ENCODE results near the gene ACYP2. TPM values are rescaled to one million over a fixed set of nuclear protein-coding genes. Genes with fewer than 3 reads are reported as not detected.

ACYP2 gene
- total and polyA plus RNA-seq, 12 donors, result 36.9 to 101 (median 53.1) TPM

- Histone ChIP-seq H3K9me3 (replicated peaks in 1 of 3) (no peaks in the 10 kb centered on the region), H3K27ac (no peak overlapping the region), H3K4me1 (replicated peaks in 1 of 2) (no peaks in the 10 kb centered on the region), H3K36me3 (replicated peaks in 1 of 2) (no peaks in the 10 kb centered on the region), H3K27me3 (no peaks in the 10 kb centered on the region), H3K4me3 (no peak overlapping the region)
- no peak for DNase-seq
- TF ChIP-seq POLR2A (IDR thresholded peaks at IDR 0.05), result no peak
- TF ChIP-seq, protein P1, sequence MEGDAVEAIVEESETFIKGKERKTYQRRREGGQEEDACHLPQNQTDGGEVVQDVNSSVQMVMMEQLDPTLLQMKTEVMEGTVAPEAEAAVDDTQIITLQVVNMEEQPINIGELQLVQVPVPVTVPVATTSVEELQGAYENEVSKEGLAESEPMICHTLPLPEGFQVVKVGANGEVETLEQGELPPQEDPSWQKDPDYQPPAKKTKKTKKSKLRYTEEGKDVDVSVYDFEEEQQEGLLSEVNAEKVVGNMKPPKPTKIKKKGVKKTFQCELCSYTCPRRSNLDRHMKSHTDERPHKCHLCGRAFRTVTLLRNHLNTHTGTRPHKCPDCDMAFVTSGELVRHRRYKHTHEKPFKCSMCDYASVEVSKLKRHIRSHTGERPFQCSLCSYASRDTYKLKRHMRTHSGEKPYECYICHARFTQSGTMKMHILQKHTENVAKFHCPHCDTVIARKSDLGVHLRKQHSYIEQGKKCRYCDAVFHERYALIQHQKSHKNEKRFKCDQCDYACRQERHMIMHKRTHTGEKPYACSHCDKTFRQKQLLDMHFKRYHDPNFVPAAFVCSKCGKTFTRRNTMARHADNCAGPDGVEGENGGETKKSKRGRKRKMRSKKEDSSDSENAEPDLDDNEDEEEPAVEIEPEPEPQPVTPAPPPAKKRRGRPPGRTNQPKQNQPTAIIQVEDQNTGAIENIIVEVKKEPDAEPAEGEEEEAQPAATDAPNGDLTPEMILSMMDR (IDR thresholded peaks at IDR 0.05), result no peak
- intact Hi-C loops (cut with DNase I), result no loop called here
Measured at GRCh38 chr2:54303631-54304030, 188.2 kb downstream of the ACYP2 start.

GRCh38 chr2:54306556-54306955, 191.1 kb downstream of the ACYP2 start:
- H3K4me1 ChIP-seq (replicated peaks in 1 of 2), result peaks cover 0 to 10% of the 10 kb centered on the region in 2 donors
- H3K27ac ChIP-seq, result no peak overlapping the region
- no peaks in the 10 kb centered on the region for H3K9me3 ChIP-seq (replicated peaks in 1 of 3)
- intact Hi-C loops (cut with DNase I), result no loop called here
- no peak for DNase-seq
- no peaks in the 10 kb centered on the region for H3K27me3 ChIP-seq
- no peaks in the 10 kb centered on the region for H3K36me3 ChIP-seq (replicated peaks in 1 of 2)
- TF ChIP-seq, protein P1 (IDR thresholded peaks at IDR 0.05), result no peak
- no peak for TF ChIP-seq POLR2A (IDR thresholded peaks at IDR 0.05)
- 85 to 94% (median 94%) methylated on average over 3 of the region's 3 CpGs for WGBS, 4 donors
- no peak overlapping the region for H3K4me3 ChIP-seq

DNA sequence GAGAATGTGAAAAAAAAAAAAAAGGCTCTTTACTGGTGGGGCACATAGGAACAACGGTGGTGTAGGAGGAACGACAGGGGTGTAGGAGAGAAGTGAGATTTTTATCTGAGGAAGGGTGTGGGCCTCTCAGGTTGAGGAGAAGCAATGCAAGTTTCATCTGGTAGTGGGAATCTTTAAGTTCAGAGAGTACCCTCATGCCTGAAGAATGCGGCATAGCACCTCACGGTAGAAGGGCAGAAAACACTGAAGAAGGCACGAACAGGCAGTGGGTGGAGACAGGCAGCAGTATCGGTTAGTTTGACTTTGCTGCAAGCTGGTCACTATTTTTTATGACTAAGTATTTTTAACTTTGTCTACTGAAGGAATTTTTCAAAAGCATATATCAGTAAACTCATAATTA, 192.8 kb downstream of the ACYP2 start:
- H3K9me3 ChIP-seq (replicated peaks in 1 of 3), result no peaks in the 10 kb centered on the region
- no peaks in the 10 kb centered on the region for H3K36me3 ChIP-seq (replicated peaks in 1 of 2)
- no peak overlapping the region for H3K27ac ChIP-seq
- intact Hi-C loops (cut with DNase I), result no loop called here
- no peak for DNase-seq
- no peaks in the 10 kb centered on the region for H3K27me3 ChIP-seq
- TF ChIP-seq, protein P1 (IDR thresholded peaks at IDR 0.05), result no peak
- no peak for TF ChIP-seq POLR2A (IDR thresholded peaks at IDR 0.05)
- peaks cover 0 to 10% of the 10 kb centered on the region in 2 donors for H3K4me1 ChIP-seq (replicated peaks in 1 of 2)
- 85 to 89% (median 88%) methylated on average over 6 of the region's 6 CpGs for WGBS, 4 donors
- no peak overlapping the region for H3K4me3 ChIP-seq

DNA sequence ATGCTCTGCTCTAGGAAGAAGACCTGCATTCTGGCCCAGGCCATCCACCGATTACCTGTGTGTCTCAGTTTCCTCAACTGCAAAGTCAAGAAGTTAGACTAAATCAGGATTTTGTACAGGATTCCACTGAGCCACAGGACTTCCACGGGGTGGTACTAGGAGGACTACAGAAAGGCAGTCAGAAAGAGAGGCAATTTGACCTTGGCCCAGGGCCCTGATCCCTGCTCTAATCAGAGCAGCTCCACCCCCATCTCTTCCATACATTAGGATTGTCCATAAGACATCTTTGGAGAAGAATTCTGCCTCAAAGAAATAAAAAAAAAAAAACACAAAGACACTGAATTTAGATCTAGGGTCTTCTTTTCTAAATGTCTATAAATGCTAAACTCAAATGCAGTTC, 193.4 kb downstream of the ACYP2 start:
- no peak overlapping the region for H3K27ac ChIP-seq
- no peaks in the 10 kb centered on the region for H3K9me3 ChIP-seq (replicated peaks in 1 of 3)
- intact Hi-C loops (cut with DNase I), result no loop called here
- no peaks in the 10 kb centered on the region for H3K36me3 ChIP-seq (replicated peaks in 1 of 2)
- H3K27me3 ChIP-seq, result no peaks in the 10 kb centered on the region
- no peak for DNase-seq
- H3K4me3 ChIP-seq, result no peak overlapping the region
- TF ChIP-seq, protein P1 (IDR thresholded peaks at IDR 0.05), result no peak
- TF ChIP-seq POLR2A (IDR thresholded peaks at IDR 0.05), result no peak
- WGBS, 4 donors, result 68 to 78% (median 72%) methylated on average over 2 of the region's 2 CpGs
- H3K4me1 ChIP-seq (replicated peaks in 1 of 2), result peaks cover 0 to 10% of the 10 kb centered on the region in 2 donors
